Astrocyte (in vitro differentiated cells and primary cell): Measurements from ENCODE around the gene FGFR4. TPM values are rescaled to one million over a fixed set of nuclear protein-coding genes. Genes with fewer than 3 reads are reported as not detected.

Experiments
- DNase-seq: peaks from one replicate; pipeline ENCODE4 v3.0.0-alpha.2; 2010; ENCODE audit warnings: low read depth
- FAIRE-seq: peaks from 2 replicates; lab custom pipeline; 2011; peaks lifted over from hg19 to GRCh38; lab: Jason Lieb, UNC
- H2AFZ ChIP-seq: 2 replicates; pipeline ENCODE4 v1.6.0; 2012; ENCODE audit warnings: low read depth, low read length, inconsistent platforms
- H3K27ac ChIP-seq: 2 replicates; pipeline ENCODE4 v1.5.1; 2011; ENCODE audit warnings: low read depth, low read length, inconsistent platforms
- H3K27me3 ChIP-seq: 2 replicates; pipeline ENCODE4 v1.6.0; 2011; ENCODE audit warnings: low read length, inconsistent platforms; ENCODE audit not compliant: insufficient read depth
- H3K36me3 ChIP-seq: 2 replicates; pipeline ENCODE4 v1.5.1; 2011; ENCODE audit warnings: low read length, inconsistent platforms; ENCODE audit not compliant: insufficient read depth
- H3K4me1 ChIP-seq: 2 replicates; pipeline ENCODE4 v1.5.1; 2011; ENCODE audit warnings: low read length, inconsistent platforms; ENCODE audit not compliant: insufficient read depth
- H3K4me2 ChIP-seq: 2 replicates; pipeline ENCODE4 v1.6.0; 2012; ENCODE audit warnings: low read length, inconsistent platforms
- H3K4me3 ChIP-seq: 2 replicates; pipeline ENCODE4 v1.5.1; 2011; ENCODE audit warnings: low read depth, mild to moderate bottlenecking, low read length, inconsistent platforms; ENCODE audit not compliant: insufficient read depth
- H3K79me2 ChIP-seq: 2 replicates; pipeline ENCODE4 v1.6.0; 2012; ENCODE audit warnings: mild to moderate bottlenecking, low read length, inconsistent platforms; ENCODE audit not compliant: insufficient read depth
- H3K9ac ChIP-seq: 2 replicates; pipeline ENCODE4 v1.6.0; 2012; ENCODE audit warnings: mild to moderate bottlenecking, low read length, inconsistent platforms
- H3K9me3 ChIP-seq: 2 replicates; pipeline ENCODE4 v1.5.1; 2012; ENCODE audit warnings: low read depth, mild to moderate bottlenecking, low read length, inconsistent platforms; ENCODE audit not compliant: insufficient read depth
- H4K20me1 ChIP-seq: 2 replicates; pipeline ENCODE4 v1.6.0; 2012; ENCODE audit warnings: low read length, inconsistent platforms; ENCODE audit not compliant: insufficient read depth
- H3K27ac Mint-ChIP-seq: one replicate; pipeline ENCODE4 v1.8.0; 2021; ENCODE audit warnings: mild to moderate bottlenecking, mixed read lengths; ENCODE audit not compliant: unreplicated experiment
- H3K27me3 Mint-ChIP-seq: one replicate; pipeline ENCODE4 v1.8.0; 2021; ENCODE audit warnings: low read depth, mixed read lengths; ENCODE audit not compliant: unreplicated experiment
- H3K36me3 Mint-ChIP-seq: one replicate; pipeline ENCODE4 v1.8.0; 2021; ENCODE audit warnings: low read depth, mixed read lengths; ENCODE audit not compliant: unreplicated experiment
- H3K4me1 Mint-ChIP-seq: one replicate; pipeline ENCODE4 v1.8.0; 2021; ENCODE audit warnings: low read depth, mixed read lengths; ENCODE audit not compliant: unreplicated experiment
- H3K4me3 Mint-ChIP-seq: one replicate; pipeline ENCODE4 v1.8.0; 2021; ENCODE audit warnings: mild to moderate bottlenecking, moderate library complexity, mixed read lengths; ENCODE audit not compliant: unreplicated experiment
- H3K9me3 Mint-ChIP-seq: one replicate; pipeline ENCODE4 v1.8.0; 2021; ENCODE audit warnings: mild to moderate bottlenecking, mixed read lengths; ENCODE audit not compliant: unreplicated experiment
- EZH2 ChIP-seq: IDR thresholded peaks from 2 replicates; pipeline ENCODE4 v1.6.1; 2012; ENCODE audit warnings: mild to moderate bottlenecking, low read length, inconsistent platforms; ENCODE audit not compliant: insufficient read depth
- total RNA-seq: library from RNA; stranded (reverse); gene quantifications from 2 replicates; pipeline ENCODE4 v1.2.1, GENCODE V29; 2021
- TF ChIP-seq, protein P1 (sequence below): IDR thresholded peaks from 2 replicates; pipeline ENCODE4 v1.5.1; 2011; ENCODE audit warnings: low read depth, mild to moderate bottlenecking, inconsistent platforms, low read length, moderate library complexity; ENCODE audit not compliant: insufficient read depth

Gene FGFR4
- total RNA-seq, 1 donor from 2014 or later: 4.8 TPM

DNA sequence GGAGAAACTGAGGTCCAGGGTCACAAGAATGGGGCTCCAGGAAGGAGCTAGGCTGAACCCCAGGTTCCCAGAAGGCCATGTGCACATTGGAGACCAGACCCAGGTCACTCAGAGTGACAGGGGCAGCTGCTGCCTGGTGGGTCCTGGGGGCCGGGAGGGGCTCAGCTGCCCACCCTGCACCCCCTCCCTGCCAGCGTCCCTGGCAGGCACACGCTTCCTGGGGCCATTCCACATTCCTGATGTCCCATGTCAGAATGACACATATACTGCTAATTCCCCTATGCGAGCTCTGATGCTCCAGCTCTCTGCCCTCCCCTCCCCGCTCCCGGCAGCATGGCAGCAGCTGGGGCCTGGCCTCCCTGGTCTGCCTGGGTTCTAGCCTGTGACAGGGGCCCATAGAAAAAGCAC, 14.0 kb downstream of the FGFR4 start:
- H3K9me3 ChIP-seq: no peaks in the 10 kb centered on the region
- peaks cover 14% of the 10 kb centered on the region for H3K27me3 Mint-ChIP-seq
- H2AFZ ChIP-seq: no peak overlapping the region
- TF ChIP-seq, protein P1, sequence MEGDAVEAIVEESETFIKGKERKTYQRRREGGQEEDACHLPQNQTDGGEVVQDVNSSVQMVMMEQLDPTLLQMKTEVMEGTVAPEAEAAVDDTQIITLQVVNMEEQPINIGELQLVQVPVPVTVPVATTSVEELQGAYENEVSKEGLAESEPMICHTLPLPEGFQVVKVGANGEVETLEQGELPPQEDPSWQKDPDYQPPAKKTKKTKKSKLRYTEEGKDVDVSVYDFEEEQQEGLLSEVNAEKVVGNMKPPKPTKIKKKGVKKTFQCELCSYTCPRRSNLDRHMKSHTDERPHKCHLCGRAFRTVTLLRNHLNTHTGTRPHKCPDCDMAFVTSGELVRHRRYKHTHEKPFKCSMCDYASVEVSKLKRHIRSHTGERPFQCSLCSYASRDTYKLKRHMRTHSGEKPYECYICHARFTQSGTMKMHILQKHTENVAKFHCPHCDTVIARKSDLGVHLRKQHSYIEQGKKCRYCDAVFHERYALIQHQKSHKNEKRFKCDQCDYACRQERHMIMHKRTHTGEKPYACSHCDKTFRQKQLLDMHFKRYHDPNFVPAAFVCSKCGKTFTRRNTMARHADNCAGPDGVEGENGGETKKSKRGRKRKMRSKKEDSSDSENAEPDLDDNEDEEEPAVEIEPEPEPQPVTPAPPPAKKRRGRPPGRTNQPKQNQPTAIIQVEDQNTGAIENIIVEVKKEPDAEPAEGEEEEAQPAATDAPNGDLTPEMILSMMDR: no peak
- TF ChIP-seq EZH2: no peak
- H3K4me1 ChIP-seq: no peaks in the 10 kb centered on the region
- H3K36me3 ChIP-seq: no peaks in the 10 kb centered on the region
- H3K27ac ChIP-seq: no peak overlapping the region
- no peak overlapping the region for H3K4me3 Mint-ChIP-seq
- no peak overlapping the region for H3K4me3 ChIP-seq
- H3K4me1 Mint-ChIP-seq: no peaks in the 10 kb centered on the region
- H4K20me1 ChIP-seq: no peaks in the 10 kb centered on the region
- FAIRE-seq (no peak), DNase-seq (no peak)
- no peaks in the 10 kb centered on the region for H3K79me2 ChIP-seq
- H3K9me3 Mint-ChIP-seq: no peaks in the 10 kb centered on the region
- H3K4me2 ChIP-seq: no peak overlapping the region
- no peaks in the 10 kb centered on the region for H3K36me3 Mint-ChIP-seq
- no peak overlapping the region for H3K9ac ChIP-seq
- no peaks in the 10 kb centered on the region for H3K27me3 ChIP-seq
- H3K27ac Mint-ChIP-seq: no peak overlapping the region

DNA sequence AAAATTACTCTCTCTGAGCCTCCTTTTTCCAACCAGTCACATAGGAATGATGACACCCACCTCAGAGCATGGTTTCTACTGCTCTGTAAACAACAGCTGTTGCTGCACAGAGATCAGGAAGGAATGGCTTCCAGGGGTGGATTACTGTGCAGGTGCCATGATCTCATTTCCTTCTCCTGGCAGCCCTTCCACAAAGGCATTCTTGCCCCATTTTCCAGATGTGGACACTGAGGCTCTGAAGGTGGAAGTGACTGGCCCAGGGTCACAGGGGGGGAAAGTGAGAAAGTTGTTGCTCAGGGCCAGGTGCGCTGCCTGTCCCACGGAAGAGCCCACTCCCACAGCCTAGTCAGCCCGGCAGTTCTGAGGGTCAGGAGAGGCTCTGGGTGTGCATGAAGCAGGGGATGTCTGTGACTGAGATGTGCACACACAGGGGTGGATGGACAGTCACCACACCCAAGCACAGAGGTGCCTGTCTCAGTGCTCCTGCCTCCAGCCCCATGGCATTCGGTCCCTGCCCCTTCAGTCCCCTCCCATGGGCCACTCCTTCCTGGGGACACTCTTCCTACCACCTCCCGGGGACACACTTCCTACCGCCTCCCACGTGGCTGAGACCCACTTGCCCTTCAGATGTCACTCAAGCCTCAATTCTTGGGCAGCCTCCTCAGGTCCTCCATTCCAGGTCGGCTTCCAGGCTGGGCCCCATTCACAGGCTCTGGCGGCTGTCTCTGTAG, 17.0 kb downstream of the FGFR4 start:
- no peak overlapping the region for H3K4me3 ChIP-seq
- no peaks in the 10 kb centered on the region for H3K9me3 ChIP-seq
- Mint-ChIP-seq H3K4me3 (no peak overlapping the region), H3K9me3 (no peaks in the 10 kb centered on the region), H3K4me1 (no peaks in the 10 kb centered on the region), H3K27ac (no peak overlapping the region), H3K27me3 (peaks cover 22% of the 10 kb centered on the region), H3K36me3 (no peaks in the 10 kb centered on the region)
- no peak overlapping the region for H2AFZ ChIP-seq
- no peak for FAIRE-seq
- H3K36me3 ChIP-seq: no peaks in the 10 kb centered on the region
- no peaks in the 10 kb centered on the region for H3K27me3 ChIP-seq
- no peaks in the 10 kb centered on the region for H4K20me1 ChIP-seq
- H3K27ac ChIP-seq: no peak overlapping the region
- no peak for TF ChIP-seq EZH2
- TF ChIP-seq, protein P1: no peak
- no peaks in the 10 kb centered on the region for H3K79me2 ChIP-seq
- DNase-seq: no peak
- H3K4me1 ChIP-seq: no peaks in the 10 kb centered on the region
- no peak overlapping the region for H3K9ac ChIP-seq
- no peak overlapping the region for H3K4me2 ChIP-seq
